Measurements from ENCODE around the gene FNIP1. TPM values are rescaled to one million over a fixed set of nuclear protein-coding genes. Genes with fewer than 3 reads are reported as not detected.
A peak's percentile ranks its signal among the peaks of the same experiment; 100 is the strongest.

Gene FNIP1
- total and polyA plus RNA-seq, 2 experiments from 2014 or later: 20.7 to 73.4 TPM

- H3K27ac ChIP-seq: peak overlapping the region; percentile 32
- 84% methylated on average over 7 of the region's 7 CpGs for whole genome bisulfite sequencing (ENCODE audit: low lambda C conversion rate, missing lambda C conversion rate)
- no peaks in the 10 kb centered on the region for H4K20me1 ChIP-seq (ENCODE audit: insufficient read depth, poor library complexity, severe bottlenecking)
- no peaks in the 10 kb centered on the region for H3K4me1 ChIP-seq (ENCODE audit: insufficient read depth)
- TF ChIP-seq EZH2phosphoT487 (IDR thresholded peaks at IDR 0.05; ENCODE audit: low read depth, severe bottlenecking, unreplicated experiment) (no peak), CTCF (IDR thresholded peaks at IDR 0.05; ENCODE audit: poor library complexity) (no peak)
- H2AFZ ChIP-seq: no peak overlapping the region
- no peaks in the 10 kb centered on the region for H3K27me3 ChIP-seq
- peaks cover 6% of the 10 kb centered on the region for H3K79me2 ChIP-seq
- H3K4me3 ChIP-seq: no peak overlapping the region
- H3K4me2 ChIP-seq: no peak overlapping the region
- H3K36me3 ChIP-seq (replicated peaks; ENCODE audit: insufficient read depth, low read depth): no peaks in the 10 kb centered on the region
- no peaks in the 10 kb centered on the region for H3K9me2 ChIP-seq (replicated peaks; ENCODE audit: insufficient read depth)
- no peak for DNase-seq (ENCODE audit: low spot score)
- no peaks in the 10 kb centered on the region for H3K9me3 ChIP-seq (ENCODE audit: low read depth)
Observed at GRCh38 chr5:131685516-131686171, 111.2 kb downstream of the FNIP1 start.

- no peaks in the 10 kb centered on the region for H3K9me2 ChIP-seq (replicated peaks; ENCODE audit: insufficient read depth)
- no peak for TF ChIP-seq EZH2 (IDR thresholded peaks at IDR 0.05; ENCODE audit: borderline replicate concordance)
- no peak for TF ChIP-seq CTCF (IDR thresholded peaks at IDR 0.05; ENCODE audit: poor library complexity)
- TF ChIP-seq EZH2phosphoT487 (IDR thresholded peaks at IDR 0.05; ENCODE audit: low read depth, severe bottlenecking, unreplicated experiment): no peak
- H2AFZ ChIP-seq: no peak overlapping the region
- peaks cover 5% of the 10 kb centered on the region for H3K4me1 ChIP-seq (ENCODE audit: insufficient read depth)
- no peaks in the 10 kb centered on the region for H3K36me3 ChIP-seq (replicated peaks; ENCODE audit: insufficient read depth, low read depth)
- H3K27me3 ChIP-seq: no peaks in the 10 kb centered on the region
- H4K20me1 ChIP-seq (ENCODE audit: insufficient read depth, poor library complexity, severe bottlenecking): no peaks in the 10 kb centered on the region
- H3K27ac ChIP-seq: no peak overlapping the region
- no peaks in the 10 kb centered on the region for H3K9me3 ChIP-seq (ENCODE audit: low read depth)
- H3K4me3 ChIP-seq: no peak overlapping the region
- DNase-seq (ENCODE audit: low spot score): no peak
- no peak overlapping the region for H3K4me2 ChIP-seq
- peaks cover 6% of the 10 kb centered on the region for H3K79me2 ChIP-seq
Observed at GRCh38 chr5:131684595-131684994, 112.2 kb downstream of the FNIP1 start.

- Histone ChIP-seq H3K27ac (no peak overlapping the region), H3K9me2 (replicated peaks; ENCODE audit: insufficient read depth) (no peaks in the 10 kb centered on the region), H2AFZ (no peak overlapping the region), H3K79me2 (peaks cover 6% of the 10 kb centered on the region), H3K4me3 (no peak overlapping the region), H3K36me3 (replicated peaks; ENCODE audit: insufficient read depth, low read depth) (no peaks in the 10 kb centered on the region), H3K9me3 (ENCODE audit: low read depth) (no peaks in the 10 kb centered on the region), H4K20me1 (ENCODE audit: insufficient read depth, poor library complexity, severe bottlenecking) (no peaks in the 10 kb centered on the region), H3K4me1 (ENCODE audit: insufficient read depth) (peaks cover 5% of the 10 kb centered on the region), H3K4me2 (no peak overlapping the region), H3K27me3 (no peaks in the 10 kb centered on the region)
- DNase-seq (ENCODE audit: low spot score): no peak
- TF ChIP-seq EZH2phosphoT487 (IDR thresholded peaks at IDR 0.05; ENCODE audit: low read depth, severe bottlenecking, unreplicated experiment) (no peak), EZH2 (IDR thresholded peaks at IDR 0.05; ENCODE audit: borderline replicate concordance) (no peak), CTCF (IDR thresholded peaks at IDR 0.05; ENCODE audit: poor library complexity) (no peak)
- 70% methylated on average over 1 of the region's 1 CpG for WGBS (ENCODE audit: low lambda C conversion rate, missing lambda C conversion rate)
Observed at GRCh38 chr5:131684051-131684450, 112.8 kb downstream of the FNIP1 start.

Data from hepatocyte (in vitro differentiated cells).